GM18517 (cell line): ENCODE data around the gene GJD3.

ENCODE experiments used
- ATAC-seq: cut with Tn5 transposase; IDR thresholded peaks from one replicate; pipeline ENCODE4 v1.9.1; 2021; ENCODE audit warnings: mild to moderate bottlenecking, moderate library complexity; ENCODE audit not compliant: unreplicated experiment

GJD3 gene

DNA sequence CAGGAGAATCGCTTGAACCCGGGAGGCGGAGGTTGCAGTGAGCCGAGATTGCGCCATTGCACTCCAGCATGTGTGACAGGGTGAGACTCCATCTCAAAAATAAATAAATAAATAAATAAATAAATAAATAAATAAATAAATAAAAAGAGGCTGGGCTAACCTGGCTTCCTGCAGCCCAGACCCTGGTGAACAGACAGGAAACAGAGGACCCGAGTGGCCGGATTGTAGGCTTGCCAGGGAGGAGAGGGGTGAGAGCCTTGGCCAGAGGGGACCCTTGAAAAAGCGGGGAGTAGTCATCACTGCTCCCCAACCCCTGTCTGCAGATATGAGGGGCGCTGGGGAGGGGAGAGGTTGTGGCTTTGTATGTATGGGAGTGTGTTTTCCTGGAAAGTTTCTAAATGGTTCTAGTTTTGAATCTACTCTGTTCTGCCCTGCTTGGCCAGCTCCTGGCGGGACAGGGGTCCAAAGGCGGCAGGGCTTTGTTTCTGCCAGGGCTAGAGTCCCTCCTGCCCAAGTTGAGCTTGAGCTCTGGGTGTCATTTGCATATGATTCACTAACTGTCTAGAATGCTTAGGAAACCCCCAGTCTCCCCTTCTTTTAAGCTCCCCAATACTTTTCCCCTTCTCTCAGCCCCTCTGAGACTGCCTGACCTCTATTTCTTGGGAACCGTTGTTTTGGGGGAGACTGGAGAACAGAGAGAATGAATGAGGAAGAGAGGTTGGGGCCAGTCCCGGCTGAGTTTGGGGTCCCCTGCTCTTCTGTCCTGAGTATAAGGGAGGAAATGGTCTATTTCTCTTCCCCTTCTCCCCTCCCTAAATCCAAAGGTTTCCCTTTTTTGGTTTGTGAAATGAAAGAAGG lies 39.2 kb downstream of the GJD3 start:
- ATAC-seq, result no peak

DNA sequence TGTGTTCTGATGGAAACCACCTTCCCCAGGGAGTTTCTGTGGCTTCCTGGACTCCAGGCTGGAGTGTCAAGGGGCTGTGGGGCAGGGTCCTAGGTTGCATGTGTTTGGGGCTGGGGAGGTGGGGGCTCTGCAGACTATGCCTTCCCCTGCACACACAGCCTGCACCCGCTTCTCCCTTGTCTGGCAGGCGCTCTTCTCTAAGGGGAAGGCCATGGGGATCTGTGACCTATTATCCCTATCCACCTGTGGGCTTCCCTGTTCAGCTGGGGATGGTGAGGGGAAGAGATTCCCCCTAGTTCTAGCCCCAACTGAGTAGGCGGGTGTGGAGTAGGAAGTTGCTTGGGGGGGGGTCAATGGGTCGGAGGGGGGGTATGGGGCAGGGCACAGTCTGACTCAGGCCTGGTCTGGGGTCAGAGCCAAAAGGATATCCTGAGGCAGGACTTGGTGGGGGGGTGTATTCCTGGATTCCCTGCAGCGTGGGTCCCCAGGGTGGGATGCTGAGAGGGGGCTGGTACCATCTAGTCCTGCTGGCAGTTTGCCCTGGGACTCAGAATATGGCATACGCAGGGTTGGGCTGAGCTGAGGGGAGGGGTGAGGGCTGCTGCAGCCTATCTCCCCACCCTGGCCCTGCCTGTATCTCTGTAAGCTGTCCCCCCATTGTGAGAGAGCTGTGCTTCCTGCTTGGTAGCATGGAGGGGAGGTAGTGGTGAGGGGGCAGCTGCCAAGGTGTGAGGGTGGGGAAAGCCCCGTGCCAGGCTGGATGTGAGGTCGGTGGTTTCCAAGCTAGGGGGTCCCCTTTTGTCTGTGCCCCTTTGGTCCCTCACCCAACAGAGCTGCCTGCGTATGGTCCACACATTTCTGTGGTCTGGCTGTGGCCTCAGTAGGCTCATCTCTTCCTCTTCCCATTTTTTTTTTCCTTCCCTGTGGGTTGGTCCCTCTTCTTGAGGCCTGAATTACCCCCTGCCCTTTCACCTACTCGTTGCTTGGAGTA lies 40.9 kb downstream of the GJD3 start:
- no peak for ATAC-seq

DNA sequence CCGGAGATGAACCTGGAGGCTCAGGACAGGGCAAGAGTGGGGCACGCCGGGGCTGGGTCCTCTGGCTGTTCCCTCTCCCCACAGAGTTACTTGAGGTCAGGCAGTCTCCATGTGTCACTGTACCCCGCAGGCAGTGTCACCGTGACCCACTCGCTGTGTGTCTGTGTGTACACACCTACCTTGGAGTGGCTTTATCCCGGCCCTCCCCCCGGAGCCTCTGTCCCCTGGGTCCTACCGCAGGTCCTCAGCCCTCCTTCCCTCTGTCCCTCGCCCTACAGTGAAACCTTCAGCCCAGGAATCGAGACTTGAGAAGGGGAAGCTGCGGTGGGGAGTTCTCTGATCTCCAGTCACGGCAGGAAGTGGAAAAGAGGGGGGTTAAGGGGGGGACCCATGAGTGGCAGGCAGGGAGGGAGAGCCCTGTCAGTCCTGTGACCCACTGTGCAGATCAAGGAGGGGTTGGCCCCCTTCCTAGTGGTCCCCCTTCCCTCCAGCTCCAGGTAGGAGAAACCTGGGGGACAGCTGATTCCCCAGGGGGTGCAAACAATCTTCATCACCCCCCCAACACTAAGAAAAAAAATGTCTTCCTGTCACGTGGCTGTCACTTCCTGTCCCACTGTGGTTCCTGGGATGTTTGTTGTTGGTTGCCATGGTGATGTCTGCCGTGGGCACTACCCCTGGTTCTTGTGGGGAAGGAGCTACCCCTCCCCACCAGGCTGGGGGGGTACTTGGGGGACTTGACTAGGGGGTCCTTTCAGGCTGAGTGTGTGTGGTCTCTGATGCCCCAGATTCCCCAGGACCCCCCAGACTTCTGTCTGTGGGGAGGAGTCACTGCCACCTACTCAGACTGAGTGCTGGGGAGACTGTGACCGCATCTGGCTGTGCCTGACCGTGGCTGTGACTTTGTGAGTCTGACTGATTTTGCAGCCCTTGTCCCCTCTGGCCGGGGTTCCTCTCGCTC lies 41.9 kb downstream of the GJD3 start:
- peak; percentile 38 for ATAC-seq

DNA sequence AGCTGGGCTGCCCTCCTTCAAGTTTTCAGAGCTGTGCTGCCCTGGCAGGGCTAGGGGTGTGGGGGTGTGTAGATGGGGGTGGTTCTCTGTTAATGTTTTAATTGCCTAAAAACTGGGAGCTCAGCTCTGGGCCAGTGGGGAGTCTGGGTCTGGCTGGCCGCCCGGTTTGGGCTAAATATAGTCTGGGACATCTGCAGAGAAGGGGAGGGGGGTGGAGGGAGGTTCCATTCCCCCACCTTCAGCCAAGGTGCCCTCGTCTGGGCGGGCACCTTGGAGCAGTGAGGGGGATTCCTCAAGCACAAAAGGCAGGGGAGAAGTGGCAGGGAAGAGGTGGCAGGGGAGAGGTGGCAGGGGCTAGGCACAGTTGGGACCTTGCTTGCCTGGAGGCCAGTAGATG lies 42.6 kb downstream of the GJD3 start:
- no peak for ATAC-seq

DNA sequence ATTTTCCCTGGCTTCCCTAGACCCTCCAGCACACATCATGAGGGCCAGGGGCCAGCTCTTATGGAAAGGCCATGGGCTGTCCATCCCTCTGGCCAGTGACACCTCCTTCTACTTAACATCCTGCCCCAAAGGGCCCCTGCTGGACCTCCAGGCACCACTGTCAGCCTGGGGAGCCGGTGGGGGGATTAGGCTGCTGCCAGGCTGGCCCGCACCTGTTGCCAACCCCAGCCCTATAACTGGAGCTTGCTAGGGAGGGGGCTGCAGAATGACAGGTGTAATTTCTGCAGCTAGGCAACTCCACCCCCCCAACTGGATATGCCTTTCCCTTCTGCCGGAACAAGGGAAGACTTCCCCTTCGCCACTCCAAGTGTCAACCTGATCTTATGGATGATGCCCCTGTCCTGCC lies 43.0 kb downstream of the GJD3 start:
- ATAC-seq, result no peak

DNA sequence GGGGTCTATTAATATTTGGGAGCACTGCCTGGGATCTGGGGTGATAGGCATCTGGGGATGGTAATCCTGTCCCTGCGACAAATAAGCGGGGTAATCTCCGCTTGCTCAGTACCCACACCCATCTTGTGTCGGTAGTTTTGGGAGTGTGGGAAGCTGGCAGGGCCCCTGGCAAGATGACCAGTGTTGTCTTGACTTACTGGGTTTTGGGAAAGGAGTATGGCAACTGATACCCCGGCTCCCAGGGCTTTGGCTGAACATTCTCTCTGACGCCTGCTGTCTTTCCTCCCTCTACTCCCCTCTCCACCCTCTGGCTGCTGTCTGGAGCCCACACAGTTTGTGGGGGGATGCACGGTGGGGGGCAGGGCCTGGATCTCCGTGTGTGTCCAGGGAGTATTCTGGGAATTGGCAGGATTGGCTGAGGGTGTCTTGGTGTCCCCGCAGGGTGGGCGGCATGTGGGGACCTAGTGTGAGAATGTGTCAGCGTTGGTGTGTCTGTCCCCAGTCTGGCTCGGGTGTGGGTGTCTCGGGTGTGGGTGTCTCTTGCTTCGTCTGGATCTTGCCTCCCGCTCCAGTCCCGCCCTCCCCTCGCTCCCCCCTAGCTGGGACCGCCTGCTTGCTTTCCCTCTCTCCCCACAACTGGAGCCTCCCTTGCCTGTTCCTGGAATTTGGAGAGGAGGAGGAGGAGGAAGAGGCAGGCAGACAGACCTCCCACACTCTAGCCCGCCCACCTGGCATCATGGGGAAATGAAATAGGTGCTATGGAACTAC lies 43.6 kb downstream of the GJD3 start:
- no peak for ATAC-seq

DNA sequence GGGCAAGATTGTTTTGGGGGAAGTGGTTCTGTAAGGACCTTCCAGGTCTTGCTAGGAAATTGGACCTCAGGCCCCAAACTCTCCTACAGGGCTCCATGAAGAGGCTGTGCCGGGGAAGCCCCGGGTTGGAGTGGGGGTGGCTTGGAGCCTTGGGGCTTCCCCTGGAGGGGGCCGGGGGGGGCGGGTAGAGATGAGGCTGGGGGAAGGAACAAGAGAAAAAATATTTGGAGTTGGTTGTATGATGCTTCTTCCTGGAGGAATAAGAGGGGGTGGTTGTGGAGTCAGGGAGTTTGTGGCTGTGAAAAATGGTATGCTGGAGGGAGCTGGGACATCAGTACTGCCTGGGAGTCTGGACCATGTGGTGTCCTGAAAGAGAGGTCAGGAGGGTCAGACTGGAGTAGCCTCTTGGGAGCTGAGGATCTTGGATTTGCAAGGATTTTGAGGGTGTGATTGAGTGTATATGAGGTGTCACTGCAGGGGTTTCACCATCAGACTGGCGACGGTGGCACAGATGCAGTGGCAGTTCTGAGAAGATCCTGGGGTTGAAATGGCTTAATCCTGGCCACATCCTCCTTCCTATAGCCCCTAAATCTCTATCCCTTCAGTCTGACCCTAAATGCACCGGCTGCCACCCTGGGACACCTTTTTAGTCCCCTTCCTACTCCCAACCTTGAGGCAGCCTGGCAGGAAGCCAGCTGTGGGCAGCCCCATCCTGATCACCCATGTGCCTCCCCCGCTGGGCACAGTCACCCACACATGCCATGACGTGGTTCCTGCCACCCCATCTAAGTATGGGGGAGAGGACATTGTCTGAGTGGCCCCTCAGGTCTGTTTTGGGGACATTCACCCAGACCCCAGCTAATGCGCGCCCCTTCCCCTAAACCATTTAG lies 44.6 kb downstream of the GJD3 start:
- ATAC-seq, result no peak

DNA sequence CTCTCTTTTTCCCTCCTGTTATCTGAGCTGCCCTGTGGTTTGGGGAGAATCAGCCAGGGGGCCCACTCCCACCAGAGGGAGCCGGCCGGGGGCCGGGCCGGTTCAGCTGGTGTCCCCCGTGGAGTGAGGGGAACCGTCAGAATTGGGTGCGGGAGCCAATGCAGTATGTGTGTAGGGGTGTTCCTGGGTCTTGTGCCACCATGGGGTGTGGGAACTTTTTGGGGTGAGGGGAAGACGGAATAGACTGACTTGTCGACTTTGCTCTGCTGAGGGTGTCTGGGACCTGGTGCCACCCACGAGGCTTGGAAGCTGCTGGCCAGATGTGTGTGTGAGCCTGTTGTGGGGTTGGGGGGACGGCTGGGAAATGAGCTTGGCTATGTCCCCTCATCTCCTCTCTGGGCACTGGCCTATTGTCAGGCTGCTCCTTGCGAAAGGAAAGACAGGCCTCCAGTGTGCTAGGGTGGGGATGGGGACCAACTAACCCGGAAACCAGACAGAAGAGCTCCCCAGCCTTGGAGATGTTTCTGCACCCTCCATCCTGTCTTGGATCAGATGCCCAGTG lies 45.6 kb downstream of the GJD3 start:
- ATAC-seq, result no peak

DNA sequence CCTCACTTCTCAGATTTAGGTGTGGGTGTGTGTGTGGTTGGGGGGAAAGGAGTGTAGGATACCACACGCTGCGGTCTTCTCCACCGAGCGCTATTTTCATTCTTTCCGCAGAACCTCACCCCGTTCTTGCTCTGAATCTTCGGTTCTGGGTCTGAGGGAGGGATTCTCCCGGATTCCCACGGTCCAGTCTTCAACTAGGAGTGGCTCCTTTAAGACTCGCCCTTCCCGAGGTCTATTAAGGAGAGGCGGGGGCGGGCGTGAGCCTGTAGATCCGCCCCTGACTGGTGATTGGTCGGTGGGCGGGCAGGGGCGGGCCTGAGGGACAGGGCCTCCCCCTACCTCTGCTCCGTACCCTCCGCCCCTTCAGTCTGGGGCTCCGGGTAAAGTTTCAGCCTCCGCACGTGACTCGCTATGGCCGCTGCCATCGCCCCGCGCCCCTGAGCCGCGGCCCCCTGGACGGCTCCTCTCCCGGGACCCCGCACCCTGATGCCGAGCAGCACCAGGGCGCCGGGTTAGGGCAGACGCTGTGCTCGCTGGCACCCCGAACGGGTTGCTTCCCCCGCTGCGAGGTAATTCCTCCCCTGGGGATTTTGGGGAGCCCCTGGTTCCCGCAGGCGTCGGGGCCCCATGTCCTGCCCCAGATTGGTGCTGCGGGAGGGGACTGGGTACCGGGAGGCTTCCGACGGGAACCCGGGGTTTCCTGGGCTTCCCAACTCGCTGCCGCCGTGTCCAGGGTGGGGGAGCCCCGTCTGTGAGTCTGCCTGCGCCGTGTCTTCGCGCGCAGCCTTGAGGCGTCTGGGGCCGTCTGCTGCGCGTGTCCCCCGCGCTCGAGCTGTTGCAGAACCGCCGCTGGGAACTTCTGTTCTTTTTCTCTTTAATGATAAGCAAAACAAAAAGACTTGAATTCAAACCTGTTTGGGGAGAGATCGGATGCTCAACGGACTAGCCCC lies 46.4 kb downstream of the GJD3 start:
- ATAC-seq, result peak; percentile 32

DNA sequence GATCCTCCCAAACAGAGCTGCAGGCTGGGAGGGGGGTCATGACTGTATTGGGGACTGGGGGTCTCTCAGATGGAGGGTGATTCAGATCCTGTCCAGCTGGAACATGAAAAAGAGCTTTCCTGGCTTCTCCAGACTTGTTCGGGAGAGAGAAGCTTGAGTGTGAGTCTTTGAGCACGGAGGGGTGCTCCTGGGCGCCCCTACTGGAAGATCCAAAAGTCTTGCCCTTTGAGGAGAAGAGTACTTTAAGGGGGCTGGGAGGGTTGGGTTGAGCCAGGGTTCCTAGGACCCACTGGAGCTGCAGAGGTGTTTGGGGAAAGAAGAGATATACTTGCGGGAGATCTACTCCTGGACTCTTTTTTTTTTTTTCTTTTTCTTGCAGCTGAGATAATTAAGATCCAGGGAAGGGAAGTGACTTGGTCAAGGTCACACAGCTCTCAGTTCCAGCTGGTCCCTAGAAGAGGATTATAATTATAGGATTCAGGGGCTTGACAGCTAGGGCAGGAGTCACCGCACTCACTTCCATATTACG lies 47.1 kb downstream of the GJD3 start:
- no peak for ATAC-seq

DNA sequence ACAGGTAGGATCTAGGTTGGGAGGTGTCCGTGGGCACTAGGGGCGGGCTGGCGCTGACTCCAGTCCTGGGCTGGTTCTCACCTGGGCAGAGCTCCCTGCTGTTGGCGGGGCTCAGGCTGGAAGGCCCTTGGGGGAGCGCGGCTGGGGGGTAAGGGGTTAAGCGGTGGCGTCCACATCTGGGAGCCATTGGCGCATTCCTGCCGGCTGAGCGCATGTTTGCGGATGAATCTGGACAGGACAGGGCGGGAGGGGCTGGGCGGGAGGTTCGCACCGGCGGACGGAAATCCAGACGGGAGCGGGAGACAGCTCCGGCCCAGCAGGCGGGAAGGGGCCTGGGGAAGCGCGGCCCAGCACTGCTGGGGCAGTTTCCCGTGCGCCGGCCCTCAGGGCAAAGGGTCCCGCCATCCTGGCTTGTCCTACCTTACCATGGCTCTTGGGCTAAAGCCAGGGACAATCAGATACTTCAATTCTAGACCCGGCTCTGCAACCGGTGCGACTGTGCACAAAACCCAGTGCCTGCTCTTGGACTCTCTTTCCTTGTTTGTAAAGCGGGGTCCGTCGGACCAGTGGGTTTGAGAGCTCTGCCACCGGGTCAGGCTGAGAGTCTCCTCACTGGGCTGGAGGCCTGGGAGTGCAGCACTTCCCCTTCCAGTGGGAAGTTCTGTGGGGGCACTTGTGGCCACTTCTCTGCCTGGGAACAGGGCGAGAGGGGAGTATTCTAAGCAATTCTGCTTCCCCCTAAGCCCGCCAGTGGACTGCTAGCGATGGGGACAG lies 47.8 kb downstream of the GJD3 start:
- ATAC-seq, result no peak

DNA sequence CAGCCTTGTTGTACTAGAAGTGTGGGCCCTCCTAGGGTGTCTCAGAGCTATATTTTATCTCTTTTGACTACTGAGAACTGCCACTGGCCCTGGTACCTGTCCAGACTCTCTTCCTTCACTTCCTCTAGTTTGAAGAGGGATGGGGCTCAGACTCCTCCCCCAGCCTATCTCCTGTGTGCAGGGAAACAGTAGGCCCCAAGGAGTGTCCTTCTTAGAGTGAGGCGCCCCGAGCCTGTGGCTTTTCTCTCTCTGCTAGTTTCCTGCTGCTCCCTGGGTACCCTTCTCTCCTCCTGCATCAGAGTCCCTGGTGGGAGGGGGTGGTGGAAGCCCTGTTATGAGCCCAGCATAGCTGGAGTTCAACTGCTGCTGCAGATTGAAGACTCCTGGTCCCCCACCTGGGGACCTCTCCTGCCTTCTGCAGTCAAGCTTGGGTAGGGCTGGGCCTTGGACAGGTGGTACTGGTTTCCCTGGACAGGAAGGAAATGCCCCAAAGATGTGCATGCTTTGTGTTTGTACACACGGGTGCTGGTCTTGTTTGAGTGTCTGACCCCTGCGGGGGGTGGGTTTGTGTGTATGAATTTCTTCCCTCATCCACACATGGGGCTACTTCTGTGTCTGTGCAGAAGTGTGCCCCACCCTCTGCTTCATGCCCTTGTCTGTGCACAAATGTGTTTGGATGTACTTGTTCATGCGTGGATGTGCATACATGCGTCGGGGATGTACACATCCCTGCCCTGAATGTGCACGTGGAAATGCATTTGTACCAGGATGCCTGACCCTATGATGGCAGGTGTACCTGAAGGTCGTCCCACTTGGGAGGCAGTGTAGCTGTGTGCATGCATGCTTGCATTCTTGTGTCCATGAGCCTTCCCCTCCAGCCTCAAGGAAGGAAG lies 48.6 kb downstream of the GJD3 start:
- ATAC-seq, result no peak

DNA sequence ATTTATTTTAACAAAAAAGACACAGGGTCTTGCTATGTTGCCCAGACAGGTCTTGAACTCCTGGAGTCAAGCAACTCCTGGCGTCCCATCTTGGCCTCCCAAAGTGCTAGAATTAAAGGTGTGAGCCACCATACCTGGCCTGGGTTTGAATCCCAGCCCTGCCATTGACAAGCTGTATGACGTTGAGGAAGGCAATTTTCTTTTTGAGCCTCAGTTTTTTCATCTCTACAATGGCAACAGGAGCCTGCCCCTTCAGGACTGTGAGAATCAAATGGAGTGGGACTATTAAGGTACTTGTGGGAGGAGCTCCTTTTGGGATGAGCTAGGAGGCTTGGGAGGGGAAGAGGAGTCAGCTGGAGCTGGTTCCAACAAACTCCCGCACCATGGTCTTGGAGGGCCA lies 49.3 kb downstream of the GJD3 start:
- ATAC-seq, result no peak

DNA sequence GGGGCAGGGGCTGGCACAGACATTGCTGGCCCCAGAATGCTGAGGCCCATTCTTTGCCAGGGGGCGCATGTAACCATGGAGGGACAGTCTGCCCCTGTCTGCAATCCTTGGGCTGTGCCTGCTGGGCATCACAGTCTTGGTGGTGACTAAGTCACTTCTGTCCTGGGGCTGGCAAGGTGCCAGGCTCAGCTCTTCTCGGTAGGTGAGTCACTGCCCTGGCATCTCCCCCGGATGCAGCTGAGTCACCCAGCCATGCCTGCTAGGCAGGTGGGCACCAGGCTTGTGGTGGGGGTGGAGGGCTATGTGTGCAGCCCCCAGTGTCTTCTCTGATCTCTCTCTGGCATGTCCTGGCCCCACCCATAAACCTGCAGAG lies 50.0 kb downstream of the GJD3 start:
- ATAC-seq, result no peak
